HCT116 (cell line): ENCODE results near the gene TANC1. TPM values are rescaled to one million over a fixed set of nuclear protein-coding genes. Genes with fewer than 3 reads are reported as not detected.

Experiments used
- ATAC-seq: fragments of 200-7000 bp; cut with Tn5 transposase; 2 replicates; pipeline ENCODE4 v1.9.1; 2020; ENCODE audit warnings: mild to moderate bottlenecking, moderate library complexity
- BruUV-seq: library from RNA; stranded (reverse); fragments of 400-500 nt; replicated peaks from 2 replicates; lab custom pipeline; 2021; lab: Mats Ljungman, UMichigan
- CTCF ChIA-PET: fragments of 300-600 bp; sonication (Branson Sonifier 250); formaldehyde crosslinking; loops from one replicate; lab custom pipeline; 2021; ENCODE audit warnings: antibody characterized with exemption; lab: Charles Lee
- POLR2A ChIA-PET: fragments of 300-600, 350-600 bp; sonication (Branson Sonifier 250); formaldehyde crosslinking; loops from one replicate; lab custom pipeline; 2021; ENCODE audit warnings: antibody characterized with exemption; lab: Charles Lee
- RAD21 ChIA-PET, 2 experiments: fragments of 300-600 bp; sonication (Branson Sonifier 250); formaldehyde crosslinking; loops; one replicate each; lab custom pipeline; 2023; ENCODE audit warnings: low total read pairs in 2 of 2; ENCODE audit not compliant: uncharacterized antibody in 2 of 2, unreplicated experiment in 2 of 2, low non-redundant PET in 1 of 2; lab: Charles Lee
- DNase-seq: peaks from one replicate; pipeline ENCODE4 v3.0.0-alpha.2; 2010; ENCODE audit warnings: low read depth, low spot score
- H2AFZ ChIP-seq: fragments of 200-600 bp; shearing (Covaris generic), sonication (generic); 2 replicates; pipeline ENCODE4 v1.6.1; 2017; ENCODE audit warnings: low read depth, mixed run types, mixed read lengths, antibody characterized with exemption, low read length; ENCODE audit not compliant: poor library complexity, severe bottlenecking
- H3K27ac ChIP-seq: 2 replicates; pipeline ENCODE4 v1.5.1; 2012; ENCODE audit warnings: low read depth, low read length
- H3K27me3 ChIP-seq: fragments of 200-600 bp; sonication (generic); 2 replicates; pipeline ENCODE4 v1.6.1; 2016; ENCODE audit warnings: mixed run types, low read length, mixed read lengths; ENCODE audit not compliant: insufficient read depth
- H3K36me3 ChIP-seq, 2 experiments: fragments of 200-500 bp in 1 of 2; fragments of 200-600 bp in 1 of 2; sonication (Bioruptor generic) in 1 of 2; sonication (generic) in 1 of 2; 2 replicates each; pipeline versions ENCODE4 v1.5.1 to v1.6.1; 2014 to 2016; ENCODE audit warnings: low read length in 2 of 2, inconsistent platforms in 1 of 2, mixed read lengths in 1 of 2, mixed run types in 1 of 2; ENCODE audit not compliant: insufficient read depth in 2 of 2, control insufficient read depth in 1 of 2
- H3K4me1 ChIP-seq, 2 experiments: fragments of 200-600 bp in 1 of 2; sonication (generic) in 1 of 2; 2 replicates each; pipeline versions ENCODE4 v1.5.1 to v1.6.1; 2012 to 2017; ENCODE audit warnings: low read length in 2 of 2, inconsistent platforms in 1 of 2, mild to moderate bottlenecking in 1 of 2, mixed read lengths in 1 of 2, mixed run types in 1 of 2, moderate library complexity in 1 of 2; ENCODE audit not compliant: insufficient read depth in 2 of 2, control insufficient read depth in 1 of 2
- H3K4me2 ChIP-seq: fragments of 200-600 bp; sonication (generic); 2 replicates; pipeline ENCODE4 v1.6.1; 2017; ENCODE audit warnings: mixed run types, low read length, mixed read lengths
- H3K4me3 ChIP-seq, 2 experiments: fragments of 200-600 bp in 1 of 2; sonication (generic) in 1 of 2; replicated peaks in 1 of 2; 2 replicates each; pipeline ENCODE4 v1.5.1; 2011 to 2016; ENCODE audit warnings: low read length in 2 of 2, control low read depth in 1 of 2, low read depth in 1 of 2, mild to moderate bottlenecking in 1 of 2, mixed read lengths in 1 of 2, mixed run types in 1 of 2
- H3K79me2 ChIP-seq: fragments of 200-600 bp; sonication (generic); 2 replicates; pipeline ENCODE4 v1.6.1; 2017; ENCODE audit warnings: mild to moderate bottlenecking, mixed run types, low read length, moderate library complexity, mixed read lengths; ENCODE audit not compliant: insufficient read depth
- H3K9ac ChIP-seq: fragments of 200-600 bp; sonication (generic); 2 replicates; pipeline ENCODE4 v1.6.1; 2016; ENCODE audit warnings: low read length, mixed read lengths
- H3K9me2 ChIP-seq: fragments of 200-600 bp; sonication (generic), shearing (Covaris generic); 2 replicates; pipeline ENCODE4 v1.6.1; 2017; ENCODE audit warnings: mixed run types, mild to moderate bottlenecking, moderate library complexity; ENCODE audit not compliant: insufficient read depth
- H3K9me3 ChIP-seq, 2 experiments: fragments of 200-500 bp in 1 of 2; fragments of 200-600 bp in 1 of 2; sonication (Bioruptor generic) in 1 of 2; sonication (generic) in 1 of 2; 2 replicates each; pipeline ENCODE4 v1.6.1; 2014 to 2017; ENCODE audit warnings: low read length in 2 of 2, mixed read lengths in 2 of 2, inconsistent platforms in 1 of 2, low read depth in 1 of 2, mild to moderate bottlenecking in 1 of 2, mixed run types in 1 of 2, moderate library complexity in 1 of 2; ENCODE audit not compliant: control insufficient read depth in 1 of 2, insufficient read depth in 1 of 2
- H4K20me1 ChIP-seq: fragments of 200-600 bp; sonication (generic), shearing (Covaris generic); 2 replicates; pipeline ENCODE4 v1.6.1; 2017; ENCODE audit warnings: mixed run types, mild to moderate bottlenecking, moderate library complexity; ENCODE audit not compliant: insufficient read depth
- CBX3 ChIP-seq: IDR thresholded peaks from 2 replicates; pipeline ENCODE4 v1.6.1; 2012; ENCODE audit warnings: low read depth
- EGR1 ChIP-seq: IDR thresholded peaks from 2 replicates; pipeline ENCODE4 v1.6.1; 2012; ENCODE audit warnings: low read depth
- EZH2 ChIP-seq: fragments of 200-600 bp; sonication (generic); IDR thresholded peaks from 2 replicates; pipeline ENCODE4 v1.6.1; 2017; ENCODE audit warnings: antibody characterized with exemption, mixed run types
- EZH2phosphoT487 ChIP-seq: fragments of 200-600 bp; IDR thresholded peaks from 2 replicates; pipeline ENCODE4 v1.6.1; 2018; ENCODE audit warnings: antibody characterized with exemption, borderline replicate concordance
- FOSL1 ChIP-seq: IDR thresholded peaks from 2 replicates; pipeline ENCODE4 v1.6.1; 2012; ENCODE audit warnings: low read depth
- JUND ChIP-seq: IDR thresholded peaks from 2 replicates; pipeline ENCODE4 v1.6.1; 2012
- POLR2A ChIP-seq: IDR thresholded peaks from 2 replicates; pipeline ENCODE4 v1.7.0; 2011; ENCODE audit warnings: borderline replicate concordance; ENCODE audit not compliant: insufficient read depth, insufficient read length; ENCODE audit errors: extremely low read depth
- POLR2AphosphoS5 ChIP-seq: IDR thresholded peaks from 2 replicates; pipeline ENCODE4 v1.6.1; 2011; ENCODE audit warnings: mild to moderate bottlenecking, low read depth, low read length, moderate library complexity
- RAD21 ChIP-seq: IDR thresholded peaks from 2 replicates; pipeline ENCODE4 v1.6.1; 2012; ENCODE audit warnings: low read depth, mild to moderate bottlenecking
- REST ChIP-seq: IDR thresholded peaks from 2 replicates; pipeline ENCODE4 v1.6.1; 2012; ENCODE audit warnings: low read depth
- SIN3A ChIP-seq: IDR thresholded peaks from 2 replicates; pipeline ENCODE4 v1.6.1; 2012; ENCODE audit warnings: low read depth
- YY1 ChIP-seq: IDR thresholded peaks from 2 replicates; pipeline ENCODE4 v1.6.1; 2011; ENCODE audit warnings: low read length, low read depth, moderate library complexity, mild to moderate bottlenecking; ENCODE audit not compliant: insufficient replicate concordance; ENCODE audit errors: extremely low read depth
- ZBTB33 ChIP-seq: IDR thresholded peaks from 2 replicates; pipeline ENCODE4 v1.6.1; 2011; ENCODE audit warnings: mild to moderate bottlenecking, low read length, moderate library complexity; ENCODE audit not compliant: insufficient replicate concordance; ENCODE audit errors: extremely low read depth
- ZFX ChIP-seq: fragments of 450-650 bp; IDR thresholded peaks from 2 replicates; pipeline ENCODE4 v1.6.1; 2017
- intact Hi-C: fragments of 100-400 bp; cut with micrococcal nuclease; formaldehyde crosslinking; loops from 2 replicates; pipeline ENCODE4 v1.10.0; 2022
- total RNA-seq: library from RNA; stranded (reverse); gene quantifications from one replicate; pipeline ENCODE4 v1.2.1, GENCODE V29; 2021; ENCODE audit not compliant: unreplicated experiment

The TANC1 gene
- total RNA-seq, 1 experiment from 2014 or later = 15.1 TPM

GRCh38 chr2:159175927-159176326 is 207.5 kb downstream of the TANC1 start:
- ATAC-seq = no peak

GRCh38 chr2:159176555-159176954 is 208.1 kb downstream of the TANC1 start:
- Histone ChIP-seq H3K9me2 (no peaks in the 10 kb centered on the region), H3K36me3 (peaks cover 2 to 4% of the 10 kb centered on the region in 2 experiments; a peak in 1 of 4 replicates), H3K4me2 (no peak overlapping the region), H3K27me3 (no peaks in the 10 kb centered on the region), H3K4me1 (no peaks in the 10 kb centered on the region), H3K27ac (no peak overlapping the region), H3K9ac (no peak overlapping the region), H2AFZ (no peak overlapping the region), H3K79me2 (no peaks in the 10 kb centered on the region), H4K20me1 (no peaks in the 10 kb centered on the region), H3K4me3 (no peak overlapping the region), H3K9me3 (no peaks in the 10 kb centered on the region)
- ATAC-seq (no peak), DNase-seq (no peak)
- BruUV-seq = no TSS peak
- CTCF ChIA-PET = no interaction called here
- POLR2A ChIA-PET = no interaction called here
- RAD21 ChIA-PET = interaction anchor here in 1 of 2 experiments (0.7 kb wide), 1 partner anchor 50 kb away, joined by 5 read pairs; no protein-coding TSS in a partner anchor
- intact Hi-C loops = no loop called here
- TF ChIP-seq ZFX = no peak
- TF ChIP-seq EGR1 = no peak
- no peak for TF ChIP-seq ZBTB33
- no peak for TF ChIP-seq POLR2AphosphoS5
- no peak for TF ChIP-seq EZH2phosphoT487
- TF ChIP-seq YY1 = no peak
- no peak for TF ChIP-seq RAD21
- no peak for TF ChIP-seq JUND
- no peak for TF ChIP-seq CBX3
- TF ChIP-seq FOSL1 = no peak
- TF ChIP-seq EZH2 = no peak
- no peak for TF ChIP-seq REST

More at GRCh38 chr2:159175927-159176326, 207.5 kb downstream of the TANC1 start:
- RAD21 ChIA-PET = no interaction called here
- Histone ChIP-seq H3K27me3 (no peaks in the 10 kb centered on the region), H3K4me2 (no peak overlapping the region), H3K36me3 (peaks cover 2 to 4% of the 10 kb centered on the region in 2 experiments; a peak in 1 of 4 replicates), H4K20me1 (no peaks in the 10 kb centered on the region), H3K4me3 (no peak overlapping the region), H3K9me2 (no peaks in the 10 kb centered on the region), H3K79me2 (no peaks in the 10 kb centered on the region), H2AFZ (no peak overlapping the region), H3K27ac (no peak overlapping the region), H3K4me1 (no peaks in the 10 kb centered on the region), H3K9me3 (no peaks in the 10 kb centered on the region), H3K9ac (no peak overlapping the region)
- no peak for DNase-seq
- POLR2A ChIA-PET = no interaction called here
- CTCF ChIA-PET = no interaction called here
- intact Hi-C loops = no loop called here
- no peak for TF ChIP-seq SIN3A
- TF ChIP-seq POLR2A = no peak
- BruUV-seq = no TSS peak
